IPS-18c (cell line): ENCODE results near the gene LSM14A.

Experiments
- H3K4me3 ChIP-seq: 2 replicates; pipeline ENCODE4 v1.7.0; 2013; ENCODE audit warnings: low read depth, mild to moderate bottlenecking, low read length, moderate library complexity; ENCODE audit not compliant: insufficient read depth
- H3K9me3 ChIP-seq: one replicate; pipeline ENCODE4 v1.6.1; 2013; ENCODE audit warnings: mild to moderate bottlenecking, low read length, moderate library complexity; ENCODE audit not compliant: control insufficient read depth, insufficient read depth

LSM14A gene

DNA sequence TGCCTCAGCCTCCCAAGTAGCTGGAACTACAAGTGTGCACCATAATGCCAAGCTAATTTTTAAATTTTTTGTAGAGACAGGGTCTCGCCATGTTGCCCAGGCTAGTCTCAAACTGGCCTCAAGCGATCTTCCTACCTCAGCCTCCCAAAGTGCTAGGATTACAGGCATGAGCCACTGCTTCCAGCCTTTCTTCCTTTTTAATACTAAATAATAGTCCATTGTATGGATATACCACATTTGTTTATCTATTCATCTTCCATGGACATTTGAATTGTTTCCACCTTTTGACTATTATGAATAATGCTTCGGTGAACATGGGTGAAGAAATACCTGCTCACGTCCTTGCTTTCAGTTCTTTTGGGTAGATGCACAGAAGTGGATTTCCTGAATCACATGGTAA lies 106.5 kb downstream of the LSM14A start:
- H3K4me3 ChIP-seq: no peak overlapping the region
- no peaks in the 10 kb centered on the region for H3K9me3 ChIP-seq
